Peyer's patch (tissue), 4 donors: ENCODE measurements around the gene TPRKB.
"Not testable (repeated sequence)": the region's sequence is repeated elsewhere in the genome, so short reads cannot be mapped to it uniquely, and the experiment has no call there.

Experiments
- CTCF ChIP-seq, 6 experiments: fragments of 450-650 bp in 4 of 6; fragments of 200-600 bp in 2 of 6; sonication (generic) in 1 of 6; IDR thresholded peaks; one replicate each; pipeline ENCODE4 v1.5.1; 2017 to 2019; ENCODE audit warnings: antibody characterized with exemption in 6 of 6, mild to moderate bottlenecking in 3 of 6, moderate library complexity in 1 of 6
- POLR2A ChIP-seq, 2 donors: fragments of 450-650 bp; IDR thresholded peaks; one replicate each; pipeline ENCODE4 v1.5.1; 2017; ENCODE audit warnings: antibody characterized with exemption in 2 of 2, mild to moderate bottlenecking in 2 of 2, moderate library complexity in 2 of 2

GRCh38 chr2:73696985-73697384, 40.2 kb downstream of the TPRKB start:
- TF ChIP-seq CTCF, POLR2A (IDR thresholded peaks at IDR 0.05): not testable (repeated sequence)
